ENCODE measurements around the gene ATRNL1.

- TF ChIP-seq POLR2A (IDR thresholded peaks at IDR 0.05) (no peak), CTCF (IDR thresholded peaks at IDR 0.05) (peak in 1 of 4 experiments; percentile 41)
Observed at GRCh38 chr10:115710136-115710535, 617.0 kb downstream of the ATRNL1 start.

All from prostate gland (tissue), 2 donors.